ENCODE measurements around the gene IRX4. TPM values are rescaled to one million over a fixed set of nuclear protein-coding genes. Genes with fewer than 3 reads are reported as not detected.

Gene IRX4
- total and polyA plus RNA-seq, 9 of the 15 experiments (the other 6 are each of a cell fraction or from before 2014, with no cell fraction given), result not detected

GRCh38 chr5:1836891-1837880 is 45.5 kb downstream of the IRX4 start:
- no peaks in the 10 kb centered on the region for H3K79me2 ChIP-seq (ENCODE audit: control insufficient read depth, insufficient read depth, low read length)
- no peaks in the 10 kb centered on the region for H3K9me1 ChIP-seq (ENCODE audit: control insufficient read depth, insufficient read depth, low read length)
- ChIA-PET POLR2A (interaction anchor here (0.5 to 0.8 kb wide), 3 partner anchors 13 to 89 kb away, joined by 3 read pairs; no protein-coding TSS in a partner anchor), CTCF (ENCODE audit: low intra/inter-chr PET ratio) (no interaction called here)
- no peak overlapping the region for H3K4me3 ChIP-seq
- intact Hi-C loops (cut with micrococcal nuclease), result no loop called here
- H3K9me3 ChIP-seq (replicated peaks; ENCODE audit: control insufficient read depth, insufficient read depth, low read depth, low read length), result no peaks in the 10 kb centered on the region
- 4% methylated on average over 28 of the region's 32 CpGs for WGBS (ENCODE audit: insufficient coverage, low coverage, missing lambda C conversion rate)
- H3K4me2 ChIP-seq (ENCODE audit: insufficient read depth, low read length), result no peak overlapping the region
- peaks cover 0 to 27% of the 10 kb centered on the region in 2 experiments; a peak in 2 of 5 replicates for H3K4me1 ChIP-seq (replicated peaks in 1 of 2; ENCODE audit: control insufficient read depth in 2 of 2, insufficient read depth in 2 of 2, low read length in 2 of 2)
- no peak for DNase-seq (ENCODE audit: extremely low read depth in 1 of 4, low spot score in 3 of 4)
- in situ Hi-C loops (cut with MboI), result no loop called here
- TF ChIP-seq EZH2 (IDR thresholded peaks at IDR 0.05; ENCODE audit: borderline replicate concordance, low read depth, low read length) (0 out of 2 replicates have a peak, but pooled peaks have one; percentile 49), PHF20 (IDR thresholded peaks at IDR 0.05; ENCODE audit: partially characterized antibody) (no peak)
- no peaks in the 10 kb centered on the region for H3K36me3 ChIP-seq (ENCODE audit: control insufficient read depth, insufficient read depth, low read length)
- no peak overlapping the region for H3K9ac ChIP-seq (ENCODE audit: insufficient read depth in 1 of 2, low read depth in 2 of 2, low read length in 2 of 2)
- H2AFZ ChIP-seq (ENCODE audit: low read depth, low read length), result no peak overlapping the region
- ATAC-seq, result no peak
- FAIRE-seq, result no peak
- H3K27ac ChIP-seq (ENCODE audit: extremely low read depth, low read depth, low read length), result no peak overlapping the region
- no TSS peak for BruUV-seq (replicated peaks)
- peaks cover 85 to 88% of the 10 kb centered on the region in 2 experiments for H3K27me3 ChIP-seq (ENCODE audit: control insufficient read depth in 2 of 2, insufficient read depth in 2 of 2, low read length in 2 of 2)
- H4K20me1 ChIP-seq (replicated peaks; ENCODE audit: control insufficient read depth, insufficient read depth, low read length), result peaks cover 33% of the 10 kb centered on the region

All from K562 (cell line).